NAMALWA (cell line): ENCODE data around the gene MXI1.
"Not testable (repeated sequence)": the region's sequence is repeated elsewhere in the genome, so short reads cannot be mapped to it uniquely, and the experiment has no call there.

Source experiments
- DNase-seq: peaks from one replicate; pipeline ENCODE4 v3.0.0-alpha.2; 2015; ENCODE audit warnings: low spot score

MXI1 gene

DNA sequence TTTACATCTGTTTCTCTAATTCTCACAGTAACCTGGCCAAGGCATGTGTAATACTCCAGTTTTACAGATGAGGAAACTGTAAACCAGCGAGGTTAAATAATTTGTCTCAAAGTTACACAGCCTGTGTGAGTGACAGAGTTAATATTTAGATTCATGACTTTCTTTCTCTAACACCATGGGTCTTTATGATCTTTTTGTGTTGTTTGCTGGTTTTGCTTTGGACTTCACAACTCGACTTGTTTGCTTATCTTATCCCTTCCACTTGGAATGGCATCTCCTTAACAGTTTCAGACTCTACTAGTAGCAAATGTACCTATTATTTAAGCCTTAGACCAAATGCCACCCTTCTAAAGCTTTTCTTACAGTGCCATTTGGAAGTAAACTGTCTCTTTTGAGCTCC is 34.4 kb downstream of the MXI1 start:
- DNase-seq = no peak

DNA sequence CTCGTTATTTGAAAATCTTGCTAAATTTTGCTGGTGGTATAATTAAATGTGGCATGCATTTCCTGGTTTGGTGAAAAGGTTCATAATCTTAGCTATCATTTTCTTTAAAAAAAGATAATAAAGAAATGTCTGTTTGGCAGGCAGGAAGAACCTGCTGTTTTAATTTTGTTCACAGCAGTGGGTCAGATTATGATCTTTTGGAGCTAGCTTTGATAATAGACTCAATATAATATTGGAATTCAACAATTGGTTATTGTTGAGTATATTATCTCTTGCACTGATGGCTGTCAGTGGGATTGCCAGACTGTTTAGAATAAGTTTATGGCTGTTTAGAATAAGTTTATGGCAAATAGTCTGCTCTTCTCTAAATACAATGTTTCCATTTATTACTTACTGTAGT is 35.1 kb downstream of the MXI1 start:
- no peak for DNase-seq

DNA sequence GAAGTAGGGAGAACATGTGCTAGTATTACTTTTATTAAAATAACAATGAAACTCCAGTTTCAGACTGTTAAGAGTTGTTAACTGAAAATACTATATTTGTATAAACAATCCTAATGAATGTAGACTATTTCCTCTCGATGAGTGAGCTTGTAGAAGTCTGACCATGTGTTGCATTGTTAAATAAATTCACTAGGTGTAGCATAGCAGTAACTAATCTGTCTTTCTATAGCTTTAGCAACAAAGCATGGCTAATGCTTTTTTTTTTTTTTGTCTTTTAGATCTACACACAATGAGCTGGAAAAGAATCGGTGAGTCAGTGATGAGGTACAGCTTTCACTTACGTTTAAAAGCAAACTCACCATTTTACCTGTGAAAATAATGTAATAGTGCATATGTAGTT is 37.1 kb downstream of the MXI1 start:
- no peak for DNase-seq

DNA sequence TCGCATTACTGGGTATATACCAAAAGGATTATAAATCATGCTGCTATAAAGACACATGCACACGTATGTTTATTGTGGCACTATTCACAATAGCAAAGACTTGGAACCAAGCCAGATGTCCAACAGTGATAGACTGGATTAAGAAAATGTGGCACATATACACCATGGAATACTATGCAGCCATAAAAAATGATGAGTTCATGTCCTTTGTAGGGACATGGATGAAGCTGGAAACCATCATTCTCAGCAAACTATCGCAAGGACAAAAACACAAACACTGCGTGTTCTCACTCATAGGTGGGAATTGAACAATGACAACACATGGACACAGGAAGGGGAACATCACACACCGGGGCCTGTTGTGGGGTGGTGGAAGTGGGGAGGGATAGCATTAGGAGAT is 40.4 kb downstream of the MXI1 start:
- DNase-seq = not testable (repeated sequence)

DNA sequence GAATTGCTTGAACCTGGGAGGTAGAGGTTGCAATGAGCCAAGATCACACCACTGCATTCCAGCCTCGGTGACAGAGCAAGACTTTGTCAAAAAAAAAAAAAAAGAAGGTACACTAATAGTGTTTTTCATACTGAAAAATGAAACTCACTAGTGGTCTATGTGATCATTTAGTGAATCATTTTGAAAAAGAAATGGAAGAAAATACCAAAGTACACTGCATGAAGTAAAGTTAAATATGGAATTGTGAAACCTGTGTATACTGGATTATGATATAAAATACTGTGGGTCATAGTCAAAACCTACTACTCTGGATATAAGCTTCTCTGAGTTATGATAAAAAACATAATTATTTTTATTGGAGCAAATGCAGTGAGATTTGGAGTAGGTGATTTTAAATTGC is 42.1 kb downstream of the MXI1 start:
- not testable (repeated sequence) for DNase-seq

DNA sequence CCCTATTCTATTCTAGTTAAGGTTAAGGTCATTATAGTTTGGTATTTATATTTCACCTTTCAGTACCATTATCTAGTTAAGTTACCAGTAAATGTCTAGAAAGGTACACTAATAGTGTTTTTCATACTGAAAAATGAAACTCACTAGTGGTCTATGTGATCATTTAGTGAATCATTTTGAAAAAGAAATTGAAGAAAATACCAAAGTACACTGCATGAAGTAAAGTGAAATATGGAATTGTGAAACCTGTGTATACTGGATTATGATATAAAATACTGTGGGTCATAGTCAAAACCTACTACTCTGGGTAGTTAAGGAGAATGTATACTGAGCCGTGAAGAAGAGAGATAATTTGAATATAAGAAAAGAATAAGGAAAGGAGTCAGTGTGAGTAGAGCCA is 44.0 kb downstream of the MXI1 start:
- not testable (repeated sequence) for DNase-seq

DNA sequence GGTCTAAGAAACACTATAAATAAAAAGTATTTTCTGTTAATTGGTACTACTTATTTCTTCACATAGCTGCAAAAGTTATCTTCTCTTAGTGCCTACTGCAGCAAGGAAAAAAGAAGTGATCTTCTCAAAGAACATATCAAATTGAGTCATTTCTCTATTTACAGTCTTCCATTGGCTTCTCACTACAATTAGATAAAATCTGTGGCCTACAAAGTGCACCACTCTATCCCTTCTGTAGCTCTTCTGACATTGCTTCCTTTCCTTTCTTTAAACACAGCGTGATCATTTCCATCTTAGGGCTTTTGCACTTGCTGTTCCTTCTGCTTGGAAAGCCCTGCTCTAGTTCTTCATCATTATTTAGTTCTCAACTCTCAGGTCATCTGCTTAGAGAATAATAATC is 44.7 kb downstream of the MXI1 start:
- no peak for DNase-seq

DNA sequence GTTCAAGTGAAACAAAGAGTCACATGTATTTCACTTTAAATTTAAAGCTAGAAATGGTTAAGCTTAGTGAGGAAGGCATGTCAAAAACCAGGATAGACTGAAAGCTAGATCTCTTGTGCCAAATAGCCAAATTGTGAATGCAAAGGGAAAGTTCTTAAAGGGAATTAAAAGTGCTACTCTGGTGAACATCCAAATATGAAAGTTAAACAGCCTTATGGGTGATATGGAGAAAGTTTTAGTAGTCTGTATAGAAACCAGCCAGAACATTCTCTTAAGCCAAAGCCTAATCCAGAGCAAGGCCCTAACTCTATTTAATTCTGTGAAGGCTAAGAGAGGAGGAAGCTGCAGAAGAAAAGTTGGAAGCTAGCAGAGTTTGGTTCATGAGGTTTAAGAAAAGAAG is 47.1 kb downstream of the MXI1 start:
- no peak for DNase-seq

DNA sequence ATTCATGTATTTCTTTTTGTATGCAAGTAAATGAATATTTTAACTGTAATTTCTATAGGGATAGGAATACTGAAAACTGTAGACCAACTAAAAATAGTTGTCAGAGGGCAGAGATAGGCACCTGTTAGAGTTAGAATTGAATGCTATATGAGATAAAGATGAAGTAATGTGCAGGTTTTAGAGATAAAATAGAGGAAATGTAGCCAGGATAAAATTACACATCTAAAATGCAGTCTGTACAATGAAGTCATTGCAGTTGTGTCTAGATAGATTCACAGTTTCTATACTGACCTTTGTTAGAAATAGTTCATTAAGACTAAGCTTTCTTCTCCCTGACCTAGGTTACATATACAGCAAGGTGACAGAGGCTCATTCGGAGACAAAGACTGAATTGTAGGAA is 51.1 kb downstream of the MXI1 start:
- no peak for DNase-seq

DNA sequence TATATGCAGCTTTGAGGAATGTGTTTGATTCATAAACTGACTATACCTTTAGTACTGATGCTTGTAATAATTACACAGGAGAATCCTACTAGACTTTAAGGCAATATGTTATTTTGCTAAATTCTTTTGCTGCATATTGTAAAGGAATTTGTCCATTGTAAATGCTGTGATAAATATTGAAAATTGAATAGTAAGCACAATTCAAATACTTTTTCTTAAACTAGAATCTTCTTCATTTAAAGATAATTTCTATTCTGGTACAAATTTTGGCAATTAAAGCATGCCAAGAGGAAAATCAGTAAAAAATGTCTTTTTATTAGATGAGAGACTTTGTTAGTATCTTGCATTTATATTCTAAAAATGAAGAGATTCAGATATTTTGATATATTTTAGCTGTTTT is 51.9 kb downstream of the MXI1 start:
- no peak for DNase-seq

DNA sequence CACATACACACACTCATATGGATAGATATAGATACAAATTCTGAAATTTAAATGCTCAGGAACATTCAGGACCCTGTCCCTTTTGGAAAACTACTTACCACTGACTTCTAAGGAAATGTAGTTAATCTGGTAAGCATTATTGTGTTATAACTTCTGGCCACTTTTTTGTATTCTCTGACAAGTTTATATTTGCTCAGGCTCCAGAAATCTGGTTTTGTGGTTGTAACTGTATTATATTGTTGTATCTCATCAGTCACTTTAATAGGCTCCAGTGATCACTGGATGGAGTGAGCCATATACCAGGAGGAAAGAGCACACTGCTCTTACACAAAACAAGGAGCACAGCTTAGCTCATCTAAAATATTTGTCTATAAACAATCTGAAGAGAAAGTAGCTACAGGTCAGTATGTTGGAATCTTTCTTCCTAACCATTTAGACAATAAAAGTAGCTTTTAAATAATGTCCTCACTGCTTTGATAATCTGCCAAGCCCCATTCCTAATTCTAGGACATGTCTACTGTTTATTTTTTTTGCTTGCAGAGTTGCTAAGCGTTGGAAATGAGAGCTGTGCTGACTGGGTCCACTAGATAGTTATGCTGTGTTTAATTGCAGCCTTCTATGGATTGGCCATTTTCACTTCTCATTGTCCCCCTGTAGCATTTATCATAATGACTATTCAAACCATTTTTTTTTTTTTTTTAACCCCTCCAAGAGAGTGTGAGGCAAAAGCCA is 53.5 kb downstream of the MXI1 start:
- DNase-seq = no peak

DNA sequence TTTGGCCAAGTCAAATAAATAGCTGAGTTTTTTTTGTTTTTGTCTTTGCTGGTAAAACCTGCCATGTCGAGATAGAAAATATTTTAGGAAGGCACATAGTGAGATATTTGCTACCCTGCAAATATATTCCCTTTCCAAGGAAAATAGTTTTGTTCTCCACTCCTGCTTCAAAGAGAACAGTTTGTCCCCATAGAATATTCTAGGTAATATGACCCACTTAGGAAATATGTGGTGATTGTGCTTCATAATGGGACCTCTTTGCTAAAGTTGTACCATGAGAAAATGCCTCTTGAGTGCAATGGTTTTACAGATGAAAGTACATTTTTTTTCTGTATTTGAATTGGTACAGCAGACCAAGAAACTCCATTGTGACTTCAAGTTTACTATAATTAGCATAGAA is 55.8 kb downstream of the MXI1 start:
- no peak for DNase-seq

DNA sequence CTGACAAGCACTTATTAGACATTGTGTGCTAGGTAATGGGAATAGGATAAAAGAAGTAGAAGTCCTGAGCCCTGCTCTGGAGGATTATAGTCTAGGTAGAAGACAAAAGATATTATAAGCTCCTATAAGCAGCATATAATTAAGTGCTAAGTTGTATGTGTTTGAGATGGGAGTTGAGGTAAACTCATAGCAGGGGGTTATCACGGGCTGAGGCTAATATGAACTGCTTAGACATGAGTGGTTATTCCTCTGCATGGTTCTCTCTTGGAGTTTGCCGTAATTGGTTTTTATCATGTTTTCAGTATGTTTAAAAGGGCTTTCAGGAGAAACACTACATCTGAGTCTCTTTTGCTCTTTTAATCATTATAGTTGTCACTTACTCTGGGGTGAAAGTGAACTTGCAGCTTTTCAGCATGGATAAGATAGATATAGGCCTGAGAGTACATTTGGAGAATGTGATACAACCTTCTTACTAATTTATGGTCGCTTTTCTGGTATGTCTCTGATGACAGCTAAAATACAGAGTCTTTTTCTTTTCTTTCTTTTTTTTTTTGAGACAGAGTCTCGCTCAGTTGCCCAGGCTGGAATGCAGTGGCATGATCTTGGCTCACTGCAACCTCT is 58.3 kb downstream of the MXI1 start:
- DNase-seq = no peak

DNA sequence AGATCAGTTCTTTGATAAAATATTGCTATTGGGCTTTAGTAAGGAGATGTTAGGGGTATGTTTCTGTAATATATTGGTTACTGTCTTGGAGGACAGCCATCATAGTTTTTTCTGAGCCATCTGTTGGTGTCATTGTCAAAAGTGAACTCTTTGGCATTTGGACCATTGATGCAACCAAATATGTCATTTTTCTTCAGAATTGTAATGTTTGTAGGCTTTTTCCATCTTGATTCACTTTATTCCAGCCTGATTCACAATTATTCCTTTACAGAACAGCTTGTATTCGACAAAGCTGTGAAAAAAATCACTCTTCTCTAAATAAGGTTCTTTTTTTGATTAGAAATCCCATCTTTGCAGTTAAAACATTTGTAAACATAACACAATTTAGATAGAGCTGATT is 59.9 kb downstream of the MXI1 start:
- DNase-seq = no peak

DNA sequence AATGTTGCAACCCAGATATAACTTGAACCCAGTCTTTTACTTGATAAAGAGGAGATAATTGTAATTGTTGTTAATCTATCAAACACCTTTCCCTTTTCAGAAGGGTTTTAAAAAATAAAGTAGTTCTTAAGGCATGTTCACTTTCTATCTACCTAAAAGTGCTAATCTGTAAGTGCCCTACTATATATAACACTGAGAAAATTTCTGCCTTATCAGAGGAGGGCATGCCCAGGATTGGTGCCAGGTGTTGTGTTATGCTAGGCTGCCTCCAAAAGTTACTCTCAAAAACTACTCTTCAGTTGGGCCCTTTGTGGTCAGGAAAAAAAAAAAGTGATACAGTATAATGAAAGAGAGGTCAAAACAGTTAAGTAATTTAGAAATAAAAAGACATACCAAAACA is 61.0 kb downstream of the MXI1 start:
- peak; percentile 67 for DNase-seq

DNA sequence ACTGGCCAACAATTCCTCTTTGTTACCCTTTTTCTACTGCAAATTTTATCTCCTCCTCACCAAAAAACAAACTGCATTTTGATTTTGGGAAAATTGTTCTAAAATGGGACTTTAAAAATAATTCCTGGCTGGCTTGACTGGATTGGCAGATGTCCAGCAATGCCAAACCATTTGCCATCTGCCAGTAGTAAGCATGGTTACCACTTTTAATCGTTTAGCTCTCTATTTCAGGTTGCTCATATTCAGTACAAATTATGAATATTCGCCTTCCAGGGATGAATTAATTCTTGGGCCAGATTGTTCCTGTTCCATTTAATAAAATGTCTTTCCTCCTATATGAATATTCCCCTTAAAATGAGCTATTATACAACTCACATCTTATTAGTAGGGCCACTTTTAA is 61.6 kb downstream of the MXI1 start:
- DNase-seq = no peak

DNA sequence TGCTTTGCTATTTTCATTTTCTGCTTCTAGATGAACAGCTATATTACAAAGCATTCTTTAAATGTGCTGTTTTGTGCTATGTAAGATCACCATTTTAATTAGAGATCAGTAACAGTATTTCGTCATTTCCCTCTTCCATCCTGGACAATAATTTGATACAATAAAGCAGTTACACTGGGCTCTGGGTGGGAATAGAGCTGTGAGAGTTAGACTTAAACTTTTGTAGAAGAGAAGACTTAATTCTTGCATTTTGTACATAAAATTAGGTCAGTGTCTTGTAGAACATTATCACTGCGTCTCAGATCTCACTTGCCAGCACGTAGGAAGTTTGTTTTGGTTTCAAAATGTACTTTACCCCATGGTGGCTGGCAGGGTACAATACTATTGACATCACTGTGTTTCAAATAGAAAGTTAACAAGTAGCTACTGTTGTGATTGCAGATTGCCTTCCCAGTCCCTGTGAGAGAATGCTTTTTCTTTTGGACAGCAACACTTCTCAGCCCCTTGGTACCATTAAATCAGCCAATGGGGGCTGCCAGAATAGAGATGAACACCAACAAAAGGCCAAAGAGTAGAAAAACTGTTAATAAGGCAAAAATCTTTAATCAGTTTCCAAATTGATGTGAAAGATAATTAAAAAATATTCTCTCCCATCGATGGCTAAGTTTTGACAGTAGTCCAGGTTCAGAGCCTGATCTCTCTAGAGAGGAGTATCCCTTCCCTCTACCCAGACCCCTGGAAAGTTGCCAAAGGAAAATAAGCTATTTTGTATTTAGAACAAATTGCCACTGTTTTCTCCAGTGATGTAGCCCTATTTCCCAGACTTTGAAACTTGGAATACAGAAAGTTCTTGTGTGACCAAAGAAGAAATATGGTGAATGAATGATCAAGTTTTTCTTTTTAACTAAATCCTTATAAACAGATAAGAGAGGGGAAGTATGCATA is 62.2 kb downstream of the MXI1 start:
- no peak for DNase-seq

DNA sequence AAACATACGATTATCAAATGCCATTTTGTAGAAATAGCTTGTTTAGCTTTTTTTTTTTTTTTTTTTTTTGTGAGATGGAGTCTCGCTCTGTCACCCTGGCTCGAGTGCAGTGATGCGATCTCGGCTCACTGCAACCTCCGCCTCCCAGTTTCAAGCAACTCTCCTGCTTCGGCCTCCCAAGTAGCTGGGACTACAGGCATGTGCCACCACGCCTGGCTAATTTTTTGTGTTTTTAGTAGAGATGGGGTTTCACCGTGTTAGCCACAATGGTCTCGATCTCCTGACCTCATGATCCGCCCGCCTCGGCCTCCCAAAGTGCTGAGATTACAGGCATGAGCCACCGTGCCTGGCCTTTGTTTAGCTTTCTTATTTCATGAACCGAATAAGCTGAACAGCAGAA is 65.6 kb downstream of the MXI1 start:
- not testable (repeated sequence) for DNase-seq

DNA sequence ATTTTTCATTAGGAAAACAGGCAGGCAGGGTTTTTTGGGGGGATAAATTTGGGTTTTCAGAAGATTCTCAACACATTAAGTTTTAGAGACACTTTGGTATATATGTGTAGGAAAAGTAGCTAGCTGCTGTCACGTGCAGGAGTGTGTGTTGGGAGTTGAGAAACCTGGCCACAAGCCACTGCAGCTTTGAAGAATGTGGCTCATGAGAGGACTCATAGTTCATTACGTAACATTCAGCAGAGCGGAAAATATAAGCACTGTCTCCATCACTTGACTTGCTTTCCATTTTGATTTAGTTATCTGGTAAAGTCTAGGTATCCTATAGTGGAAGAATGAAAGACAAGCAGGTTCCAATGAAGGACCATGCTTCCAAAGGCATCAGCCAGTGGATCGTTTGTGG is 66.1 kb downstream of the MXI1 start:
- peak; percentile 62 for DNase-seq

DNA sequence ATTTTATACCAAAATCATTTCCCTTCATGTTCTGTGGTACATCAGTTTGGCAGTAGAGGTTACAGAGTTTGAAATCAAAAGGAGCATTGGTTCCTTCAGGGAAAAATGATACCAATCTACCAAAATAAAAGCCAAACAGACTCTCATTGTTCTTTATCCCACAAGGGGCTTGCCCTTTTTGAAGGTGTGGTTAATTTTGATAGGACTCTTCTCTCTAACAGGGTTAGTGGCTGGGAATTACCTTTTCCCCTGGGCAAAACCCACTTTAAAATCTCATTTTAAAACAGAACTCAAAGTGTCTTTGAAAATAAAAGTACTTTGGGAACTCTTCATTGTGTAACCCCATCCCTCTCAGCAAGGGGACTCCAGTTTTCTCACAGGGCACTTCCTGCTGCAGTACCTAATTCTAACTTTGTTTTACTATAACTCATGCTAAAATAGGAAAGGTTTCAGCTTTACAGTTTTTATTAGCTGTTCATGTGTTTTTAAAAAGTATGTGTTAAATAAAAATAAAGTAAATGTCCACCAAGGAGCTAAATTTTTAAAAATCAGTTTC is 66.7 kb downstream of the MXI1 start:
- DNase-seq = no peak

DNA sequence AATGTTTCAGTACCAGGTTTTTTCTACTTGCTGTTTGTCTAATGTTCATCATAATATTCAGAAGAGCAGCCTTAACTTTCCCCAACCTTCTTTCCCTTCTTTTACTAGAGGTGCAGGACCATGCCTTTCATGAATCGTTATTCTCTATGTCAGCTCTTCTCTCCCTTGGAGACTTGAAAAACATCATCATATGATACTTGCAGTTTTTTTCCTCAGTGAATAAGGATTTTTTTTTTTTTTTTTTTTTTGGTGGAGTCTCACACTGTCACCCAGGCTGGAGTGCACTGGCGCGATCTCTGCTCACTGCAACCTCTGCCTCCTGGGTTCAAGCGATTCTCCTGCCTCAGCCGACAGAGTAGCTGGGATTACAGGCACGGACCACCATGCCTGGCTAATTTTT is 67.2 kb downstream of the MXI1 start:
- no peak for DNase-seq

DNA sequence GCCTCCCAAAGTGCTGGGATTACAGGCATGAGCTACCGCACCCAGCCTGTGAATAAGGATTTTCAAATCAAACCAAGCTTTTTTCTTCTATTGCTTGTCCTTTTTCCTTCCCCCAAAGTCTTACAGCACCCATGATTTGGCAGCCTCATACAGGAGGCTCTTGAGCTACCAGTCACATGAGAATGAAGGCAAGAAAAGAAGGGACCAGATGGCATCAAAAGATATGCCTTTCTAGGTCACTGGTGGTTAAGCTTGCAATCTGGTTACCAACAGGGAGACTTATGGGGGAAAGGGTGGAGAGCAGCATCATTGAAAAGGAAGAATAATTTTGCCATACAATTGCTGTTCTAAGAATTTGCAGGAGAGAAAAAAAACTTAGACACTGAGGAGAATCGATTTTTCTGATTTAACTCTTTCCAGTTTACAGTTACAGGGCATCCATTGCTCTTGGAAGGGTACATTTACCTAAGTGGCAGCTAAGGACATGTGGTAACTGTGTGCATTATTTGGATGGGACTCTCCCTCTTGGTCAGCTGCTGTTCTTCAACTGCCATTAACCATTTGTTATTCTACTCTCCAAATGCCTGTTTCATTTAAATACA is 67.8 kb downstream of the MXI1 start:
- no peak for DNase-seq
